GM12878 (cell line): ENCODE data around the gene NR4A2.

Experiments used
- CHD2 ChIP-seq: IDR thresholded peaks from 2 replicates; pipeline ENCODE4 v1.6.1; 2011; ENCODE audit warnings: low read depth, low read length, improper control_type of control experiment, borderline replicate concordance
- CHD4 ChIP-seq: fragments of 200-600 bp; sonication (generic); IDR thresholded peaks from 2 replicates; pipeline ENCODE4 v1.6.1; 2016; ENCODE audit warnings: mild to moderate bottlenecking
- CTCF ChIP-seq, 3 experiments: IDR thresholded peaks in 2 of 3; conservative IDR thresholded peaks in 1 of 3; 2 replicates each; pipeline ENCODE4 v1.5.1; 2011; ENCODE audit warnings: low read depth in 3 of 3, low read length in 3 of 3, mild to moderate bottlenecking in 3 of 3, control low read depth in 2 of 3, moderate library complexity in 2 of 3, inconsistent platforms in 1 of 3, mixed read lengths in 1 of 3; ENCODE audit not compliant: control insufficient read depth in 2 of 3, insufficient read depth in 1 of 3; ENCODE audit errors: extremely low read depth in 1 of 3
- EZH2 ChIP-seq: IDR thresholded peaks from 2 replicates; pipeline ENCODE4 v1.6.1; 2012; ENCODE audit warnings: low read depth, mild to moderate bottlenecking, control low read depth, inconsistent platforms, low read length, borderline replicate concordance; ENCODE audit not compliant: control insufficient read depth
- KDM1A ChIP-seq: fragments of 200-600 bp; sonication (generic); IDR thresholded peaks from 2 replicates; pipeline ENCODE4 v1.6.1; 2016; ENCODE audit warnings: borderline replicate concordance
- SUPT20H ChIP-seq: IDR thresholded peaks from 2 replicates; pipeline ENCODE4 v1.6.1; 2011; ENCODE audit warnings: low read depth, mild to moderate bottlenecking, low read length, moderate library complexity, borderline replicate concordance; ENCODE audit not compliant: control insufficient read depth

GRCh38 chr2:156350374-156351142, 18.0 kb upstream of the NR4A2 start:
- TF ChIP-seq CTCF (IDR thresholded peaks at IDR 0.05 in 2 of 3, conservative IDR thresholded peaks at IDR 0.05 in 1 of 3; ENCODE audit: control insufficient read depth in 2 of 3, extremely low read depth in 1 of 3, insufficient read depth in 1 of 3, low read depth in 3 of 3, low read length in 3 of 3) (no peak), CHD2 (no peak), EZH2 (no peak), CHD4 (no peak), SUPT20H (no peak), KDM1A (no peak)
